AG09319 (cell line): ENCODE measurements around the gene GALR3.

Source experiments
- DNase-seq: peaks from one replicate; pipeline ENCODE4 v3.0.0-alpha.2; 2010; ENCODE audit warnings: low read depth; ENCODE audit errors: extremely low read depth
- CTCF ChIP-seq: IDR thresholded peaks from 2 replicates; pipeline ENCODE4 v1.5.1; 2011; ENCODE audit warnings: low read depth, mild to moderate bottlenecking, inconsistent platforms, low read length, moderate library complexity

The GALR3 gene

DNA sequence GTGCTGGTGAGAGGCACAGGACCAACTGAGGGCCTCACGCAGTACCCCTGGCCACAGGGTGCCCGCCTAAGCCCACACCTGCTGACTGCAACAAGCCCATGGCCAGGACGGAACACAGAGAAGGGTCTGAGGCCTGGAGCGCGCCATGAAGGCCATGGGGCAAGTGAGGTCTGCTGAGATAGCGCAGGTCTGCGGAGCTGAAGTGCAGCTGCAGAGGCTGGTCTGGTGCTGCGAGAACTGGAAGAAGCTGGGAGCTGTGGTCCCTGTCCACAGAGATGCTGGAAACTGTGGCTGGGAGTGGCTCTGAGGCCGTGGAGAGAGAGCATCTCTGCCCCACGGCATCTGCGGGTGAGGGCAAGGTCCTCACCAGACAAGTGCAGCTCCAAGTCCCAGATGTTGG lies 8.3 kb downstream of the GALR3 start:
- no peak for DNase-seq
- no peak for TF ChIP-seq CTCF

- no peak for TF ChIP-seq CTCF
- no peak for DNase-seq
These were observed 9.1 kb downstream of the GALR3 start for GRCh38 chr22:37832022-37832857.

DNA sequence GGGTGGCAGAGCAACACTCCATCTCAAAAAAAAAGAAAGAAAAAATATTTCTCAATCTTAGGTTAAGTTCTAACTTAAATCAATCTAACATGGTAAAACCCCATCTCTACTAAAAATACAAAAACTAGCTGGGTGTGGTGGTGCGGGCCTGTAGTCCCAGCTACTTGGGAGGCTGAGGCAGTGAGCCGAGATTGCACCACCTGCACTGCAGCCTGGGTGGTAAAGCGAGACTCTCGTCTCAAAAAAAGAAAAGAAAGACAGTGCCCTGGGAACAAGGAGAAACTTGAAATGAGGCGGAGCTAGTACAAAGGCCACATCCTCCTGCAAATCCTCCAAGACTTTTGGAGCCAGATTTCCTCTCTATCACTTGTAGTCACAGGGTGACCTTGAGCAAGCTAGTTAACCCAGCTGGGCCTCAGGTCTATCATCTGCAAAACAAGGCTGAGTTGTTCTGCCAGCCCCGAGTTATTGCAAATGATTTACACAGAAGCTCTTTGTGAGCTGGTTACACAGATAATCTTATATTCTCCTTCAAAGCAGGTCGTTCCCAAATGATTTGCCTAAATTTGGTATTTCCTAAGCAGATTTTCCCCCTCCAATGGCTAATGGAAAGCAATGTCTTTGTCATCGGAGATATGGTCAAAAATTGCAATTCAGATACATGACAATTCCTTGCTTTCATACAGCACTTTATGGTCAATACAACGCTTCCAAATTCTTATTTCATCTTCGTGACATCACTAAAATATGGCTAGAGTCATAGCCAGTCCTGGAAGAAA lies 19.0 kb downstream of the GALR3 start:
- no peak for DNase-seq
- no peak for TF ChIP-seq CTCF

GRCh38 chr22:37843741-37844089 lies 20.5 kb downstream of the GALR3 start:
- no peak for DNase-seq
- TF ChIP-seq CTCF: no peak

- no peak for DNase-seq
- no peak for TF ChIP-seq CTCF
These were observed 21.7 kb downstream of the GALR3 start for GRCh38 chr22:37844904-37845329.

- no peak for DNase-seq
These were observed 23.3 kb downstream of the GALR3 start for GRCh38 chr22:37846433-37846832.

More at GRCh38 chr22:37846433-37846832, 23.3 kb downstream of the GALR3 start:
- TF ChIP-seq CTCF: no peak
